Measurements from ENCODE around the gene CECR2.

CECR2 gene

GRCh38 chr22:17368144-17368543 lies 1.1 kb upstream of the CECR2 start:
- no peak for DNase-seq (ENCODE audit: low read depth in 2 of 2)

DNA sequence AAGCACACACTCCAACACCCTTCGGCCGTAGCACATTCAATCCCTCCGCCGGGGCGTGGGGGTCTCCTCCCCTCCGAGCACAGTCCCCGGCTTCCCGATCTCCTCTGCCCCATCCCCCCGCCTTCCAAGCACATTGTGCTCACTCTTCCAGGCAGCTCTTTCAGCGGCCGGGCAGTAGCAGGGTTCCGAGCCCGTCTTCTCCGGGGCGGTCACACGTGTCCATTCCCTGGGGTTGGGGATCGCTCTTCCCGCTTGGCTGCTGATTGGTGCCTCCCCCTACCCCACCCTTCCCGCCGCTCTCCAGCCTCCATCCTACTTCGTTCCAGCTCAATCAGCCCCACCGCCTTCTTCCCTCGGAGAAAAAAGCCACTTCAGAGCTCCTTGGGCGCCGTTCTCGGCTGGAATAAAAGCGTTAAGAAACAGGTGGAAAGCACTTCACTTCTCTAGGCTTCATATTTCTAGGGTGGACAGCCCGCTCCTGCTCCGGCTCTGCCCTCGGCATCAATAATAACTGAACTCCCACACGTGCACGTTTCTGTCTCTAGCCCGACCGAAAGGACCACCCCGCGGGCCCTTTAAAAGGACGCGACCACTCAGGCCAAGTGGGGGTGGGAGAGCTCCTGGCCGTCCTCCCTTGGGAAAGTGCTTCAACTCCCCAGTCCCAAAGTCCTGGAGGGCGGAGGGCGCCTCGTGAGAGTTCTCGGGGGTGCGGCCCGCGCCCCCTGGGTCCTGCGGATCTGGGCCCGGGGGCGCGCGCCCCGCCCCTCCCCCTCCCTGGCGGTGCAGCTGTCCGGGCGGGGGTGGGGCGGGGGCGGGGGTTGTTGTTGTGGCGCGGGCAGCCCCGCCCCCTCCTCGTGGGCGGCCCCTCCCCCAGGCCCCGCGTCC lies 464 bp upstream of the CECR2 start:
- DNase-seq (ENCODE audit: low read depth in 2 of 2): no peak

DNA sequence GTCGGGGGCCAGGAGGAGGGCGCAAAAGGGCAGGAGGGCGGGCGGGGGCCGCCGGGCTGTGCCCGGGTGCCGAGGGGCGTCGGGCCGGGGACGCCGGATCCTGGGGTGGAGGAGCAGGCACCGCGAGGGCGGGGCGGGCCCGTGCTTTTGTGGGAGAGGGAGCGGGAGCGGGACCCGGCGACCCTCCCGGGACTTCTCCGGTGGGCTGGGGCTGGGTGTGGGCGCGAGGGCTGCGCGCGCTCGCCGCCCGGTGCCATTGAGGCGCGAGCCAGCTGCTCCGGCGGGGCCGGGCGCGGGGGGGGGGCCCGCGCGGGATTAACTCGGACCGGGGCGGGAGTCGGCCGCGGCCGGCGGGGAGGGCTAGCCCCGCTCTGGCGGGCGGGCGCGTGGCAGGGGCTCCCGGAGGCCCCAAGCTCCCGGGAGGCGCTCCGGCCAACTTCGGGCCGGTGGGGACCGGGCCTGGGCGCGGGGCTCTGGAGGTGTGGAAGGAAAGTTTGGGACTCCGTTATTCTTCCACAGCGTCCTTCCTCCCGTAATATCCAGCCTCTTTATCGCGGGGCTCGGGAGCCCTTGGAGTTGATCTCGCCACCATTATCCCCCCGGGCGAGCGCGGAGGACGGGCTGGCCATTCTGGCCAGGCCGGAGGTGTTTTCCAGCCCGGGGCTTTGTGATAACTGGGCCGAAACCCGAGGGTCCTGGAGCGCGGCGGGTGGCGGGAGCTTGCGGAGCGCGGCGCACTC lies 936 bp downstream of the CECR2 start:
- DNase-seq (ENCODE audit: low read depth in 2 of 2): no peak

DNA sequence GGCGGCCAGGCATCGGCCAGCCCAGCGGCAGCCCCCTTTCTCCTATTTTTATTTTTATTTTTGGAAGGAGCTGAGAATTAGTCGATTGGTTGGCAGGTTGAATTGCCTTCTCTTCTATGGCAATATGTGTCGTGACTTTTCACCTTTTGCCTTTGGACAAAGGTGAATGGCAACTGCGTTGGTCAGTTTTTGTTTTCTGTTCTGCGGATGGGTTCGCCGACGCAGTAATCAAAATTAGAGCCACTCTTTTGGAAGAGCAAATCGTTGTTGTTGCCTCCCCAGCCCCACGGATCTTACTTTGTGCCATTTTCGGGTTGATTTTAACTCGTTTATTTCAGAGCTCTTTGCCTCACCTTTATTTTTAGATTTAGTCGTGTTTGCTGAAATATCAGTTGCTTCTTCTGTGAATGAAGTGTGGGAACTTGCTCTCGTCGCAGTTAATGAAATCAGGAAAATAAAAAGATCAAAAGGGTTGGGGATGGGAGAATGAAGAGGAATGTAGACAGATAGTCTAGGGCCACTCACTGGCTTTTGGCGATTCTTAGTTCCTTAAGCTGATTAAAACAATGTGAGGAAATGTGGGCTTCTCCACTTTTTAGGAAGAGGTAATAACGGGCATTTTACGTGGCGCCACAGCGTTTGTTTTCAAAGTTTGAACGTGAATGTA lies 1.6 kb downstream of the CECR2 start:
- DNase-seq (ENCODE audit: low read depth in 2 of 2): no peak

DNA sequence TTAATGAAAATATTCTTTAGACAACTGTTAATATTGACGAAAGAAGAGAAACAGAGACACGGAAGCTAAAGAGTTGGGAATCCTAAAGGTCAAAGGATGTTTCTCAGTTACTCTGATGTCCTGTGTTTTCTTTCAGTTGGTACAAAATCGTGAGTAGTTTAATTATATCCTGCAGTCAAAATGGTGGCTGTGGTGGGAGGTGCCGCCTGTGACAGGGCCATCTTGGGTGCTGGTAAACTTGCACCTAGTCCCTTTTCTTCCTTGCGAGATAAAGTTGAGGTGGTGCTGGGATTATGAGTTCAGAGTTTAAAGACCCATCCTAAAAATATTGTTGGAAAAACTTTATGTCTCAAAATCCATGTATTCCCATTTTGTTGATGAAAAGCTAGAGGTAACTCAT lies 2.2 kb downstream of the CECR2 start:
- DNase-seq (ENCODE audit: low read depth in 2 of 2): no peak

- no peak for DNase-seq (ENCODE audit: low read depth in 2 of 2)
Observed at GRCh38 chr22:17373855-17374254, 4.6 kb downstream of the CECR2 start.

DNA sequence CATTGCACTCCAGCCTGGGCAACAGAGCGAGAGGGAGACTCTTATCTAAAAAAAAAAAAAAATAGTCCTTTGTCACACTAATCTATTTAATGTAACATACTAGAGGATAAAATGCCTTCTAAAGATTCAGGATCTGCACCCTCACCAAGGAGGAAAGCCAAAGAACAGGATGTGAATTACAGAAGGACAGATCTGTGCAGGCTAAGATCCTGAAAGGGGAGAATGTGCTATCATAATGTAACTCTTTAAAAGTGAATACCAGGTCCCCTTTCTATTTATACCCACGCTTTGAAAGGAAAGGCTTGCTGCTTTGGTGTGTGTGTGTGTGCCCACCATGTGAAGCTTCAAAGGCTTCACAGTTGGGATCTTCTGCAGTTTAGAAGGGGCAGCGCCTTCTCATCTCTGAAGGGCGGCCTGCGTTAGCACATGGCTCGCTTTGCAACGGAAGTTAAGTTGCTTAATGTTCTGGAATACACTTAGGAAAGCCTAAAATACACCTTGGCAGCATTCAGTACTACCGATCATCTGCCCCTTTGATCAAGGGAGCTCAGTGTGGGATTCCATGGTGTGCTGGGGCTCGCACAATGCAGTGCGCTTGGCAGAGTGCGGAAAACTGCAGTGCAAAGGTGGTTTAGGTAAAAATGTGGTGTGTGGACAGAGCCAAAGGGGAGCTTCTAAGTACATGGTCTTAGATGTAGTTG lies 6.8 kb downstream of the CECR2 start:
- no peak for DNase-seq (ENCODE audit: low read depth in 2 of 2)

DNA sequence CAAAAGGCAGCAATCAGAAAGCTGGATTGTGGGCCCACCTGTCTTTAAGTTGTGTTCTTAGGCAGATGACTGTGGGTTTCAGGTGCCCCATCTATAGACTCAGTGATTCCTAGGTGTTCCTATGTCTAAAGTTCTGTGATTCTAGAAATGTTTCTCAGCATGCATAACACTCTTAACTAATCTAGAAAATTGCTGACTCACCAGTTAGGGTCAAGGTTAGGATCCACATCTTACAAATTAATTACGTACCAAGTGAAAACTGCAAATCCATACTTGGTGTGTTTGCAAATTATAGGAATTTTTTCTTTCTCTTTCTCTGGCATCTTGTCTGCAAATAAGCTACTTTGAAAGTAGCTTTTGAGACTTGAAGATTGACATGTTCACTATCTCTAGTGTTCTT lies 7.7 kb downstream of the CECR2 start:
- DNase-seq (ENCODE audit: low read depth in 2 of 2): no peak

- DNase-seq (ENCODE audit: low read depth in 2 of 2): no peak
Observed at GRCh38 chr22:17379944-17380343, 10.7 kb downstream of the CECR2 start.

- no peak for DNase-seq (ENCODE audit: low read depth in 2 of 2)
Observed at GRCh38 chr22:17380359-17381087, 11.3 kb downstream of the CECR2 start.

- DNase-seq (ENCODE audit: low read depth in 2 of 2): no peak
Observed at GRCh38 chr22:17381192-17381913, 12.1 kb downstream of the CECR2 start.

GRCh38 chr22:17384612-17385330 lies 15.5 kb downstream of the CECR2 start:
- DNase-seq (ENCODE audit: low read depth in 2 of 2): no peak

GRCh38 chr22:17387356-17387755 lies 18.1 kb downstream of the CECR2 start:
- DNase-seq (ENCODE audit: low read depth in 2 of 2): no peak

DNA sequence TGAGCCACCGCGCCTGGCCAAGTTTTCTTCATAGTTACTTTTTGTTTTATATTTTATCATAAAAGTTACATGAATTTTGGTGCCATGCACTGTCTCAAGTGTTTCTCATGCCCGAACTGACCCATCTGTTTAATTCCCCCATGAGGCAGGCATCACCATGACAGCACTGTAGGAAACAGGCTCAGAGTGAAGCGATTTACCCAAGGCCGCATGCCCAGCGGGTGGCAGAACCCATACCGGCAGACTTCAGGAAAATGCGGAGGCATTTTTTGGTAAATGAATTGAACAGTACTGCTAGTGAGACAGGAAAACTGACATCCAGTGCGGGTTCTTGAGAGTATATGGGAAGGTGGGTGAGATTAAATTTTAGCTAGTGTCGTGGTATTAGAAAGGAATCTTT lies 19.0 kb downstream of the CECR2 start:
- no peak for DNase-seq (ENCODE audit: low read depth in 2 of 2)

GRCh38 chr22:17390087-17390486 lies 20.8 kb downstream of the CECR2 start:
- no peak for DNase-seq (ENCODE audit: low read depth in 2 of 2)

DNA sequence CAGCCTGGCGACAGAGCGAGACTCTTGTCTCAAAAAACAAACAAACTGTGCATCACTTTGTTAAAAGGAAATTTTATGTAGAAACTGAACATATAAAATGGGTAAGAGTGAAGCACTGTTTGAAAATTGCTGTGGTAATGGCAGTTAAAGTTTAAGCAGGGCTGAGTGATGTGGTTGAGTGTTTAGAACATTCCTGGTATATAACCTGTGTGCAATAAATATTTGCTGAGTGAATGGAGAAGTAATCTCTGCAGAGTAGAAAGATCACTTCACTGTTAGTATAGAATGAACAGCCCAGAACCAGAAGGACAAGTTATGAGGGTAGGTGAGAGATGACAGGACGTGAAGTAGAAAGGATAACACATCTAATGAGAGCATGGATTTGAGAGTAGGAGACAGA lies 27.3 kb downstream of the CECR2 start:
- no peak for DNase-seq (ENCODE audit: low read depth in 2 of 2)

DNA sequence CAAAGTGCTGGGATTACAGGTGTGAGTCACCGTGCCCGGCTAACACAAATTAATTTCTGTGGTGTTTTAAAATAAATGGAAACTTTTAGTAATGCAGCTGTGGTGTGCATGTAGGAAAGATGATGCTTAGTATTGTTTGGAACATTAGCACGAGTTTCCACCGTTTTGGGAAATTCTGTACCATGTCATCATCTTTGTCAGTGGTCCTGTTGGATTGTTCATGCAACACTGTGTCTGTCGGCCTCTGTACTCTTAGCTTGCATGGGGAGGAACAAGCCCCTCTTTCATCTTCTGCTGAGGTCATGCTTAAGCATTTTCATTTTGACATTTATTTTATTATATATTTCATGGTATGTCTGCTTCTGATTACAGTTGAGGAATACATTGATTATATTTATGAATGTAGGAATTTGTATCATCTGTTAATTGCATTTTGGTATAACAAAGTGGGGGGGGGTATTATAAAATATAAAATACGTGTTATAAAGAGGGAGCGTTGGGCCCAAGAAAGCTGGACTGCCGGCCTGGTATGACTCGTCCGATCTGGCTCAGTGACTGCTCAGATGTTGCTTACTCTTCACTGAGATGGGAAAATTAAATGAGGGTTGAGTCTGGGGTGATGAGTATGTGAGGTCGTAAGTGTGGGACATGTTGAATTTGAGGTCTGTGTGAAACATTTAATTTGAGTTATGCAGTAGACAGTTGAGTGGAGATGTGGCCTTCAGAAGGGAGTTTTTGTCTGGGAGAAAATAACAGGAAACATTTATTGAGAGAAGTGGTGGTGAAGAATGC lies 28.7 kb downstream of the CECR2 start:
- DNase-seq (ENCODE audit: low read depth in 2 of 2): no peak

GRCh38 chr22:17400305-17400704 lies 31.0 kb downstream of the CECR2 start:
- DNase-seq (ENCODE audit: low read depth in 2 of 2): no peak

- no peak for DNase-seq (ENCODE audit: low read depth in 2 of 2)
Observed at GRCh38 chr22:17401728-17402127, 32.5 kb downstream of the CECR2 start.
